Measurements from ENCODE around the gene EPB41. TPM values are rescaled to one million over a fixed set of nuclear protein-coding genes. Genes with fewer than 3 reads are reported as not detected.

EPB41 gene
- total and polyA plus RNA-seq, 2 experiments from 2014 or later, result 26.8 to 112 TPM

GRCh38 chr1:29004798-29005197, 90.4 kb downstream of the EPB41 start:
- no peaks in the 10 kb centered on the region for H3K9me3 Mint-ChIP-seq
- H3K36me3 Mint-ChIP-seq (ENCODE audit: low read depth), result no peaks in the 10 kb centered on the region
- TF ChIP-seq, protein P1, sequence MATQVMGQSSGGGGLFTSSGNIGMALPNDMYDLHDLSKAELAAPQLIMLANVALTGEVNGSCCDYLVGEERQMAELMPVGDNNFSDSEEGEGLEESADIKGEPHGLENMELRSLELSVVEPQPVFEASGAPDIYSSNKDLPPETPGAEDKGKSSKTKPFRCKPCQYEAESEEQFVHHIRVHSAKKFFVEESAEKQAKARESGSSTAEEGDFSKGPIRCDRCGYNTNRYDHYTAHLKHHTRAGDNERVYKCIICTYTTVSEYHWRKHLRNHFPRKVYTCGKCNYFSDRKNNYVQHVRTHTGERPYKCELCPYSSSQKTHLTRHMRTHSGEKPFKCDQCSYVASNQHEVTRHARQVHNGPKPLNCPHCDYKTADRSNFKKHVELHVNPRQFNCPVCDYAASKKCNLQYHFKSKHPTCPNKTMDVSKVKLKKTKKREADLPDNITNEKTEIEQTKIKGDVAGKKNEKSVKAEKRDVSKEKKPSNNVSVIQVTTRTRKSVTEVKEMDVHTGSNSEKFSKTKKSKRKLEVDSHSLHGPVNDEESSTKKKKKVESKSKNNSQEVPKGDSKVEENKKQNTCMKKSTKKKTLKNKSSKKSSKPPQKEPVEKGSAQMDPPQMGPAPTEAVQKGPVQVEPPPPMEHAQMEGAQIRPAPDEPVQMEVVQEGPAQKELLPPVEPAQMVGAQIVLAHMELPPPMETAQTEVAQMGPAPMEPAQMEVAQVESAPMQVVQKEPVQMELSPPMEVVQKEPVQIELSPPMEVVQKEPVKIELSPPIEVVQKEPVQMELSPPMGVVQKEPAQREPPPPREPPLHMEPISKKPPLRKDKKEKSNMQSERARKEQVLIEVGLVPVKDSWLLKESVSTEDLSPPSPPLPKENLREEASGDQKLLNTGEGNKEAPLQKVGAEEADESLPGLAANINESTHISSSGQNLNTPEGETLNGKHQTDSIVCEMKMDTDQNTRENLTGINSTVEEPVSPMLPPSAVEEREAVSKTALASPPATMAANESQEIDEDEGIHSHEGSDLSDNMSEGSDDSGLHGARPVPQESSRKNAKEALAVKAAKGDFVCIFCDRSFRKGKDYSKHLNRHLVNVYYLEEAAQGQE (IDR thresholded peaks at IDR 0.05; ENCODE audit: unreplicated experiment), result no peak
- no peak for TF ChIP-seq EZH2phosphoT487 (IDR thresholded peaks at IDR 0.05; ENCODE audit: unreplicated experiment)
- no peak for TF ChIP-seq POLR2AphosphoS5 (IDR thresholded peaks at IDR 0.05; ENCODE audit: low read depth)
- no peak for TF ChIP-seq ZNF331 (CRISPR knock-in tag; IDR thresholded peaks at IDR 0.05; ENCODE audit: low read depth)
- TF ChIP-seq, protein P2, sequence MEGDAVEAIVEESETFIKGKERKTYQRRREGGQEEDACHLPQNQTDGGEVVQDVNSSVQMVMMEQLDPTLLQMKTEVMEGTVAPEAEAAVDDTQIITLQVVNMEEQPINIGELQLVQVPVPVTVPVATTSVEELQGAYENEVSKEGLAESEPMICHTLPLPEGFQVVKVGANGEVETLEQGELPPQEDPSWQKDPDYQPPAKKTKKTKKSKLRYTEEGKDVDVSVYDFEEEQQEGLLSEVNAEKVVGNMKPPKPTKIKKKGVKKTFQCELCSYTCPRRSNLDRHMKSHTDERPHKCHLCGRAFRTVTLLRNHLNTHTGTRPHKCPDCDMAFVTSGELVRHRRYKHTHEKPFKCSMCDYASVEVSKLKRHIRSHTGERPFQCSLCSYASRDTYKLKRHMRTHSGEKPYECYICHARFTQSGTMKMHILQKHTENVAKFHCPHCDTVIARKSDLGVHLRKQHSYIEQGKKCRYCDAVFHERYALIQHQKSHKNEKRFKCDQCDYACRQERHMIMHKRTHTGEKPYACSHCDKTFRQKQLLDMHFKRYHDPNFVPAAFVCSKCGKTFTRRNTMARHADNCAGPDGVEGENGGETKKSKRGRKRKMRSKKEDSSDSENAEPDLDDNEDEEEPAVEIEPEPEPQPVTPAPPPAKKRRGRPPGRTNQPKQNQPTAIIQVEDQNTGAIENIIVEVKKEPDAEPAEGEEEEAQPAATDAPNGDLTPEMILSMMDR (conservative IDR thresholded peaks at IDR 0.05; ENCODE audit: low read depth in 2 of 2), result no peak
- Histone ChIP-seq H3K36me3 (ENCODE audit: insufficient read depth) (no peaks in the 10 kb centered on the region), H3K4me3 (no peak overlapping the region), H3F3A (replicated peaks; ENCODE audit: low read depth) (no peaks in the 10 kb centered on the region), H2AFZ (no peak overlapping the region), H3K27me3 (ENCODE audit: insufficient read depth) (no peaks in the 10 kb centered on the region), H3K4me1 (ENCODE audit: insufficient read depth) (peaks cover 19% of the 10 kb centered on the region), H4K20me1 (replicated peaks; ENCODE audit: insufficient read depth) (no peaks in the 10 kb centered on the region), H3K9me2 (ENCODE audit: insufficient read depth) (no peaks in the 10 kb centered on the region), H3K4me2 (no peak overlapping the region), H3K79me2 (replicated peaks; ENCODE audit: insufficient read depth) (no peaks in the 10 kb centered on the region), H3K27ac (ENCODE audit: low read depth) (no peak overlapping the region)
- H3K4me1 Mint-ChIP-seq, result peaks cover 17% of the 10 kb centered on the region; the same call in 2 of the 3 replicates
- ATAC-seq (no peak), DNase-seq (ENCODE audit: low spot score) (no peak)
- no peaks in the 10 kb centered on the region for H3K27me3 Mint-ChIP-seq (ENCODE audit: insufficient read depth, low read depth, poor library complexity)
- H3K27ac Mint-ChIP-seq, result no peak overlapping the region
- no peak overlapping the region for H3K4me3 Mint-ChIP-seq

DNA sequence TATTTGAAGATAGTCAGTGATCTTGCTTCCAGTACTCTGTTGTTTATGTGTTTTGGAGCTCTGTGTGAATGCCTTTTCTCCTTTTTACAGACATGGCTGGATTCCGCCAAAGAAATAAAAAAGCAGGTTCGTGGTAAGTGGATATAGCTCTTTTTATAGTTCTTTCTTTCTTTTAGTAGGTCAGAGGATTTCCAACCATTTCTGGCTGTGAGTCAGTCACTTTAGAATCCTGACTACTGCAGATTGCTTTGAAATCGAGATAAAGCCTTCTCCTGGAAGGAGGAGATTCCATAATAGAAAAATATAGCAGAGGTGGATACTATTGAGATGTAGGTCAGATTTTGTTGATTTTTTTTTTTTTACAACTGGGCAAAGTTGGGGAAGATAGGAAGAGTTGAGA, 97.4 kb downstream of the EPB41 start:
- no peak for DNase-seq (ENCODE audit: low spot score)
- Histone ChIP-seq H3K27ac (ENCODE audit: low read depth) (peak overlapping the region; percentile 20; the same call in 1 of the 2 replicates), H3K4me3 (no peak overlapping the region), H3K27me3 (ENCODE audit: insufficient read depth) (no peaks in the 10 kb centered on the region), H3K36me3 (ENCODE audit: insufficient read depth) (no peaks in the 10 kb centered on the region), H3K4me2 (no peak overlapping the region), H4K20me1 (replicated peaks; ENCODE audit: insufficient read depth) (no peaks in the 10 kb centered on the region), H2AFZ (no peak overlapping the region), H3K9me2 (ENCODE audit: insufficient read depth) (no peaks in the 10 kb centered on the region), H3K79me2 (replicated peaks; ENCODE audit: insufficient read depth) (no peaks in the 10 kb centered on the region), H3F3A (replicated peaks; ENCODE audit: low read depth) (no peaks in the 10 kb centered on the region), H3K4me1 (ENCODE audit: insufficient read depth) (peaks cover 10% of the 10 kb centered on the region)
- Mint-ChIP-seq H3K36me3 (ENCODE audit: low read depth) (no peaks in the 10 kb centered on the region), H3K27ac (no peak overlapping the region; the same call in 1 of the 2 replicates), H3K4me3 (no peak overlapping the region), H3K9me3 (no peaks in the 10 kb centered on the region), H3K27me3 (ENCODE audit: insufficient read depth, low read depth, poor library complexity) (peaks cover 2% of the 10 kb centered on the region), H3K4me1 (no peaks in the 10 kb centered on the region)
- no peak for ATAC-seq
- TF ChIP-seq, protein P1 (IDR thresholded peaks at IDR 0.05; ENCODE audit: unreplicated experiment), result no peak
- TF ChIP-seq EZH2phosphoT487 (IDR thresholded peaks at IDR 0.05; ENCODE audit: unreplicated experiment) (no peak), STAT1 (IDR thresholded peaks at IDR 0.05; ENCODE audit: unreplicated experiment) (no peak), JUNB (IDR thresholded peaks at IDR 0.05; ENCODE audit: unreplicated experiment) (no peak), CREB1 (CRISPR knock-in tag; IDR thresholded peaks at IDR 0.05; ENCODE audit: low read depth) (no peak), POLR2AphosphoS5 (IDR thresholded peaks at IDR 0.05; ENCODE audit: low read depth) (no peak), EZH2 (IDR thresholded peaks at IDR 0.05; ENCODE audit: low read depth, unreplicated experiment) (no peak)
- TF ChIP-seq, protein P2 (conservative IDR thresholded peaks at IDR 0.05; ENCODE audit: low read depth in 2 of 2), result no peak
